ENCODE results near the gene DPEP2. TPM values are rescaled to one million over a fixed set of nuclear protein-coding genes. Genes with fewer than 3 reads are reported as not detected.
"Not testable (repeated sequence)": the region's sequence is repeated elsewhere in the genome, so short reads cannot be mapped to it uniquely, and the experiment has no call there.

Gene DPEP2
- total RNA-seq, 1 donor from 2014 or later: not detected

DNA sequence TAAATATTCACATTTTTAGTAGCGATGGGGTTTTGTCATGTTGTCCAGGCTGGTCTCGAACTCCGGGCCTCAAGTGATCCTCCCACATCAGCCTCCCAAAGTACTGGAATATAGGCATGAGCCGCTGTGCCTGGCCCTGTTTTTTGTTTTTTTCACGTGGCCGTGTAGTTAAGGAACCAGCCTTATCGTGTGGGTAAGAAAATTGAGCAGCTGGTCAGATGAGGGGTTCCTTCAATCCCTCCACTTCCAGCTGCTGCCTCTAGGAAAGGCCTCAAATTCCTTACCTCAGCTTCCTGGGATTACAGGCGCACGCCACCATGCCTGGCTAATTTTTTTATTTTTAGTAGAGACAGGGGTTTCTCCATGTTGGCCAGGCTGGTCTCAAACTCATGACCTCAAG, 5.9 kb upstream of the DPEP2 start:
- no peak for DNase-seq (ENCODE audit: low read depth)

GRCh38 chr16:68003031-68003430, 3.7 kb upstream of the DPEP2 start:
- DNase-seq (ENCODE audit: low read depth): no peak

DNA sequence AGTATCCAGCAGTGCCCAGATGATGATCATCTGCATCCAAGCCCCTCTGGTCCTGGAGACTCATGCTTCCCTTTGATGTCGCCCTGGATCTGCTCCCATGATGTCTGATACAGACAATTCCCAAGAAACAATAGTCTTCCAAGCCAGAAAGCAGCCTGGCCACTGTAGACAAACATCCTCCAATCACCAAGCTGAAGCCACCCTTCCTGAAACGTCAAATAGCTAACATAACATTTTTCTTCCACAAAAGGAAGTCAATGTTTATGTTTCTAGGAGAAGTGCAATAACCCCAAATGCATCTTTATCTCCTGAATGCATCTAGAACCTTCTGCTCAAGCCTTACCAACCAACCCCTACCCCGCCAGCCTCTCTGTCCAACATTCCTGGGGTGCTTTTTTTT, 1.2 kb upstream of the DPEP2 start:
- DNase-seq (ENCODE audit: low read depth): no peak

DNA sequence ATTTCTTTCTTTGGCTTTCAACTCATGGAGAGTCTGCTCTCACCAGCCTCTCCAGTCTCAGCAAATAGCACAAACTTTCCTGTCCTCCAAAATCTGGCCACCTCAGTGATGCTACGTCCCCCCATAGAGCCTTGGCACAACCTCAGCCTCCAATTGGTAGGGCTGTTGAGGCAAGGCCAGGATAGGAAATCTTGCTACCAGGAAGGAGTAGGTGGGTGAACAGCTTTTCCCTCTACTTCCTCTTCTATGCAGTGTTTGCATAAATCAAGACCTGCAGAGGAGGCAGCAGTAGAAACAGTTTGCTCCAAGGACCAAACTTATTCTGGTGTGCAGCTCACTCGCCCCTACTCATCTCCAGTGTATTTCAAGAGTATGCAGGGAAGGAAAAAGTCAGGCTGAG, 701 bp upstream of the DPEP2 start:
- DNase-seq (ENCODE audit: low read depth): no peak

- not testable (repeated sequence) for DNase-seq (ENCODE audit: low read depth)
These were observed 979 bp downstream of the DPEP2 start for GRCh38 chr16:67998231-67998778.

DNA sequence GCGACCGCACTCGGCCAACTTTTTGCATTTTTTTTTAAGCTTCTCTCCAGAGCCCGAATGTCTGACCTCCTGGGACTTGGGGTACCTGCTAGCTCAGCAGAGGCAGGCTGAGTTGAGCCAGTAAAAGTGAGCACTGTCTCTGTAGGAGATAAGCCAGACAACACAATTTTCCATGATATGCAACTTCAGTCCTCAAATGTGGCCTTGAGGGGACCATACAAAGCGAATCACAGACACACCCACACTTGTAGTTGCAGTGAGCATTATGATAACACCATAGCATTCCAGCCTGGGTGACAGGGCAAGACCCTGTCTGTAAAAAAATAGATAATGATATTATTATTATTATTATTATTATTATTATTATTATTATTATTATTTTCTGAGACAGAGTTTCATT, 2.6 kb downstream of the DPEP2 start:
- no peak for DNase-seq (ENCODE audit: low read depth)

DNA sequence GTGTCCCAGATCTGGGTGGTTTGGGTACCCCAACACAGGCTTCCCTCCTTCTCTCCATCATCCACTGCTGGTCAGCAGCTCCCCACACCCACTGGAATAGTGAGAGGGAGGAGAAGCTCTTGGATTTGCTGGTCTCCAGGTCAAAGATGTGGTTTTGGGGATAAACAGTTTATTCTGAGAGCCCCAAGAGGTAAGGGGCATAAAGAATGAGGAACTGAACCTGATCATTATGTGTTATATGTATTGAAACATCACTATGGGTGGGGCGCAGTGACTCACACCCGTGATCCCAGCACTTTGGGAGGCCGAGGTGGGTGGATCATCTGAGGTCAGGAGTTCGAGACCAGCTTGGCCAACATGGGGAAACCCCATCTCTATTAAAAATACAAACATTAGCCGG, 3.9 kb downstream of the DPEP2 start:
- DNase-seq (ENCODE audit: low read depth): no peak

- not testable (repeated sequence) for DNase-seq (ENCODE audit: low read depth)
These were observed 5.3 kb downstream of the DPEP2 start for GRCh38 chr16:67994040-67994408.

DNA sequence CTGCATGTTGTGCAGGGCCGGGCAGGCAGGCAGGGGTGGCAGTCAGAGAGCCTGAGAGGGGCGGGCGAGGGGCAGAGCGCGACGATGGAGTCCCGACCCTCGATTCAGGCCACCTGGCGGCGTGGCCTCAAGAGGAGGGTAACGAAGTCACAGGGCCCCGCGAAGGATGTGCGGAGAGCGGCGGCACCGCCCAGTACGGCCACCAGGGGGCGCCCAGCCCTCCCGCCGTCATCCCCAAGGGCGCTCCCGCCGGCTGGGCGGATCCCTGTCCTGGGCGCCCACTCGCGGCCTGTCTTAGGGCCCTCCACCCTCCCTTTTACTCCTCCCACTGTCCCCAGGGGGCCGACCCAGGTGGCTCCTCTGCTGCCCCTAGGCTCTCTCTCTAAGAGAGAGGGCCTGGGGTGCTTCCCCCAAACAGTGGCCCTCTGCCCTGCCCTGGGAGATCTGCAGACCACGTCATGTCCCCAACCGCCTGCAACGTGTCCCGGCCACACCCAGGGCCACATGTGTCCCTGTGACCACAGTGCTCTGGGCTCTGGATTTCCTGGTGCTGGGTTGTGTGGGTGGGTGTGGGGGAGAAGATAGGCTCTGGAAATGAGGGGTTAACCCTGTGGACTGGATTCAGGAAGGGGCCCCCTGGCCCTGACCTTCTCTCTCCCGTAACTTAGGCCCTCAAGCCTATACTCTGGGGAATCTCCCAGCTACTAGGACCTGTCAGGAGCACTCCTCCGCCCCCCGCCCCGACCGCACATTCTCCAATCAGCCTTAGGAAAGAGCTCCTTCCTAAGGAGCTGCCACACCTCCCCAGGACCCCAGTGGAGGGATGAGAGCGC, 5.9 kb downstream of the DPEP2 start:
- DNase-seq (ENCODE audit: low read depth): peak; percentile 4

DNA sequence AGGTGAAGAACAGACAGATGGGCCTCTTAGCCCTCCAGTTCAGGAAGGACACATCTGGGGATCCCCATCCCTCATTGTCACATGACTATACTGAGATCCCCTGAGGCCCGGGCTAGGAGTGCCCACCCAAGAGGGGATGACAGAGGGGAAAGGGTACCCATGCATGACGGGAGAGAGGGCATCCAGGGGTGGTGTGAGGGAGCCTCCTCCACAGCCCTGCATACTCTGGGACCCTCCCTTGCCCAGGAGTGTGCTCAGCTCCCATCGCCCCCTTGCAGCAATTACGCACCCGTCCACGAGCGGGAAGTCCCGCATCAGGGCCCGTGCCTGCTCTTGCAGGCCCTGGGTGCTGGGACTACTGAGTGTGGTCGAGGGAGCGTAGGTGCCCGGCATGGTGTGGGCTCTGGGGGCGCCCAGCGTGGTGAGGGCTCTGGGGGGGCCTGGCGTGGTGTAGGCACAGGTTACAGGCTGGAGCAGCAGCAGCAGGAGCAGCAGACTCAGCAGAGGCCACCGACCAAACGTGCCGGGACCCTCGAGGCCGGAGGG, 6.5 kb downstream of the DPEP2 start:
- no peak for DNase-seq (ENCODE audit: low read depth)

DNA sequence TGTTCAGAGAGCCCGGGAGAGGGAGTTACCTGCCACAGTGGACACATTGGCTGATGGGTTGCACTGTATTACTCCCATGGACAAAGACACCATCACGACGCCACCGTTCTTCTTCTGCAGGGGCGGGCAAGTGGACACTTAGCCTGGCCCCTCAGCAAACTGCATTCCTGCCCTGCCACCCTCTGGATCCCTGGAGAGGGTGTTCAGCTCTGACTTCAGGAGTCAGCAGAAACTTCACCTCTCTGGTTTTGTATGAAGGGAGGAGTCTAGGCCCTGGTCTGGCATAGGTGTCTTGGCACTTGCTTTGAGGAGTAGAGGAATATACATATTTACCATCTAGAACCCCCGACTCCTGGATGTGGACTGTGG, 9.3 kb downstream of the DPEP2 start:
- no peak for DNase-seq (ENCODE audit: low read depth)

DNA sequence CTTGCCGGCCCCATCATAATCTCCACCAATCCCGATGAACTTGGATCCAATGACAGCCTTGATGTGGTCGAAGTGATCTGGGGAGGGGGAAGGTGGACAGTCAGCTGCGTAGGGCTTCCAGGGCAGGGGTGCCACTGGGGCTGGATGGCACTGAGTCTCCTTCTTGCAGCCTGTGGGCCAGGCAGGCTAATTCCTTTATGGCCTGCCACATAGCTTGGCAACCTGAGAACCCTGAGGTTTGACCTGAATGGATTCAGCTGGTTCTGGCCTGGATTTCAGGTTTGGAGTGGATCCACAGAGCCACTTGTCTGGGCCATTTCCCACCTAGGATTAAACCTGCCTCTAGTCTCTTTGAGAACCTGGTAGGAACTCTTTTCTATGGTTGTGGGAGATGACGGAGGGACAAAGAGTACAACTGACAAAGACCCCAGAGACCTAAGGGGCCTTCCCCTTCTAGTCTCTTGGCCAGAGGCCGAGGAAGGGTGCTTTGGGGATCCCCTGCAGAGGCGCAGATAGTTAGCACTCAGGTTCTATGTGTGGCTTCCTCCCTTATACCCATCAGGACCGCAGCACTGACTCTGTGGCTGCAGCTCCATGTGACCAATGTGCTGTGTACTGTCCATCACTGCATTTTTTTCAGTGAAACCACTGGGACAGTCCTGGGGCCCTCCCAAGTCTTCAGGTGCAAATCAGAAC, 9.8 kb downstream of the DPEP2 start:
- no peak for DNase-seq (ENCODE audit: low read depth)

DNA sequence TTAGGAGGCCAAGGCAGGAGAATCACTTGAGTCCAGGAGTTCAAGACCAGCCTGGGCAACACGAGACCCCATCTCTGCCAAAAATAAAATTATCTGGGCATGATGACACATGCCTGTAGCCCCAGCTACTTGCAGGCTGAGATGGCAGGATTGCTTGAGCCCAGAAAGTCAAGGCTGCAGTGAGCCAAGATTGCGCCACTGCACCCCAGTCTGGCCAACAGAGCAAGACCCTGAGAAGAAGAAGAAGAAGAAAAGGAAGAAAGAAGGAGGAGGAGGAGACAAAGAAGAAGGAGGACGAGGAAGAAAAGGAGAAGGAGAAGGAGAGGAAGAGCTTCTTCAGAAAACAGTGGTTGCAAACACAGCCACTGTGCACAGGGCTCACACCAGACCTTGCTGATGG, 10.6 kb downstream of the DPEP2 start:
- no peak for DNase-seq (ENCODE audit: low read depth)

GRCh38 chr16:67987460-67988160, 11.7 kb downstream of the DPEP2 start:
- DNase-seq (ENCODE audit: low read depth): peak; percentile 19

- DNase-seq (ENCODE audit: low read depth): no peak
These were observed 12.3 kb downstream of the DPEP2 start for GRCh38 chr16:67986949-67987348.

DNA sequence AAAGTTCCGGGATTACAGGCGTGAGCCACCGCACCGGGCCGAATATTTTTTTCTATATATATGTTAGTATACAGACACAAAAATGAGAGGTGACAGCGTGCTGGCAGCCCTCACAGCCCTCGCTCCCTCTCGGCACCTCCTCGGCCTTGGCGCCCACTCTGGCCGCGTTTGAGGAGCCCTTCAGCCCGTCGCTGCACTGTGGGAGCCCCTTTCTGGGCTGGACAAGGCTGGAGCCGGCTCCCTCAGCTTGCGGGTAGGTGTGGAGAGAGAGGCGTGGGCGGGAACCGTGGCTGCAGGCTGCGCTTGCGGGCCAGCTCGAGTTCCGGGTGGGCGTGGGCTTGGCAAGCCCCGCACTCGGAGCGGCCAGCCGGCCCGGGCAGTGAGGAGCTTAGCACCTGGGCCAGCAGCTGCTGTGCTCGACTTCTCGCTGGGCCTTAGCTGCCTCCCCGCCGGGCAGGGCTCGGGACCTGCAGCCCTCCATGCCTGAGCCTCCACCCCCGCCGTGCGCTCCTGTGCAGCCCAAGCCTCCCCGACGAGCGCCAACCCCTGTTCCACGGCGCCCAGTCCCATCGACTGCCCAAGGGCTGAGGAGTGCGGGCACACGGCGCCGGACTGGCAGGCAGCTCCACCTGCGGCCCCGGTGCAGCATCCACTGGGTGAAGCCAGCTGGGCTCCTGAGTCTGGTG, 17.1 kb downstream of the DPEP2 start:
- no peak for DNase-seq (ENCODE audit: low read depth)

DNA sequence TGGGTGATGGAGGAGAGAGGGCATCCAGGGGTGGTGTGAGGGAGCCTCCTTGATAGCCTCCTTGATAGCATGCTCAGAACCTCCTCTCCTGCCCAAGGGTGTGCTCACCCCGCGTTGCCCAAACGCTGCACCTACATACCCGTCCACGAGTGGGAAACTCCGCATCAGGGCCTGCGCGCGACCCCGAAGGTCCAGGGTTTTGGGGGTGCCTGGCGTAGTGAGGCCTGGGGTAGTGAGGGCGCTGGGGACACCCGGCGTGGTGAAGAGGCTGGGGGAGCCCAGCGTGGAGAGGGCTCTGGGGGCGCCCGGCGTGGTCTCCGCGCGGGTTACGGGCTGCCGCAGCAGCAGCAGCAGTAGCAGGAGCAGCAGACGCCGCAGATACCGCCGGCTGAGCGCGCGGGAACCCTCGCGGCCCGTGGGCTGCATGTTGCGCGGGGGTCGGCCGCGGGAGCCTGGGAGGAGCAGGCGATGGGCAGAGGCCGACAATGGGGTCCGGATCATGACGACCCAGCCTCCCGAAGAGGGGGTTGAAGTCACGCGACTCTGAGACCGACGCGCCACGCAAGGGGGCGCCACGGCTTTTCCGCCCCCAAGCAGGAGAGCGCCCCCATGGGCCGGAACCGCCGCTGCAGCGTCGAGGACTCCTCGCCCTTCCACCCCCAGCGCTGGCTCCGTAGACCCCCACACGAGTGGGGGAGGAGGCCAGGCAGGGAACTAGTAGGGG, 19.2 kb downstream of the DPEP2 start, which contains the start of gene DPEP3:
Gene DPEP3, minus strand, starts transcription at position 545 of the 724 bp plus-strand sequence. Its CDS starts 119 bp downstream, at position 426.
- no peak for DNase-seq (ENCODE audit: low read depth)

- DNase-seq (ENCODE audit: low read depth): no peak
These were observed 21.6 kb downstream of the DPEP2 start for GRCh38 chr16:67977469-67978227.

- no peak for DNase-seq (ENCODE audit: low read depth)
These were observed 22.3 kb downstream of the DPEP2 start for GRCh38 chr16:67977005-67977404.

GRCh38 chr16:67976205-67976604, 23.1 kb downstream of the DPEP2 start:
- no peak for DNase-seq (ENCODE audit: low read depth)

Measured in renal cortical epithelial cell (primary cell).